SW480 (cell line): ENCODE data around the gene MYBPC1.
"Not testable (repeated sequence)": the region's sequence is repeated elsewhere in the genome, so short reads cannot be mapped to it uniquely, and the experiment has no call there.

ENCODE experiments used
- DNase-seq: peaks from one replicate; pipeline ENCODE4 v3.0.0-alpha.2; 2016; ENCODE audit warnings: low spot score

Gene MYBPC1

DNA sequence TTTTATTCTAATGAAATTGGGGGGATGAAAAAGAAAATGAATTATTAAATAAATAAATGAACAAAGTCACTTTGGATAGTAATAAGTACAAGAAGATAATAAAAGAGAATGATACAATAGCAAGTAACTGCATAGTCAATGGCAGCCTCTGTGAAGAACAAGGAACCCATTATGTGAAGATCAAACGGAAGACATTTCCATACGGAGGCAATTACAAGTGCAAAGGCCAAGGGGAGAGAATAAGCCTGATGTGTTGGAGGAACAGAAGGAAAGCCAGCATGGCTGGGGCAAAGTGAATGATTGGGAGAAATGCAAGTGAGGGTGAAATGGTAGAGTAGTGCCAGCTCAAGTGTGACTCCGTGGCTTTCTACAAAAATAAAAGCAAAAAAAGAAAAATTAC is 58.7 kb downstream of the MYBPC1 start:
- DNase-seq = peak; percentile 74

DNA sequence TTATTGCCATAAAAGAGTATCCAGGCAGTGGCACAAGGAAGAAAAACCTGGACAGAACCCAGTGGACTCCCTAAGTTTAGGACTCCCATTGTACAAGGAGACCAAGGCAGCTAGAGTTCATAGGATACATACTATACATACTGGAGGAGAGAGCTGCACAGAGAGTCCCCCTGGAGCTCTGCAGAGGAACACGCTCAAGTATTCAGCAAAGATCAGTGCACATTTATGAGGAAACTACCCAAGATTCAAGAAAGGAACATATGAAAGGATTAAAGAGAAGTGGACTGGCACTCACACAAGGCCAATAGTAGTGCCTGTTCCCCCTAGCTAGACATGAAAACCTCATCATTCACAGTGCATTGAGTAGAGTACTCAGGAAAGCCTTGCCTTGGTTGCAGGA is 59.7 kb downstream of the MYBPC1 start:
- no peak for DNase-seq

GRCh38 chr12:101655393-101655792 is 60.6 kb downstream of the MYBPC1 start:
- no peak for DNase-seq

- not testable (repeated sequence) for DNase-seq
Observed at GRCh38 chr12:101660662-101661061, 65.9 kb downstream of the MYBPC1 start.

- DNase-seq = no peak
Observed at GRCh38 chr12:101663298-101663697, 68.5 kb downstream of the MYBPC1 start.

GRCh38 chr12:101664992-101665391 is 70.2 kb downstream of the MYBPC1 start:
- DNase-seq = no peak

GRCh38 chr12:101666052-101666728 is 71.4 kb downstream of the MYBPC1 start:
- no peak for DNase-seq

DNA sequence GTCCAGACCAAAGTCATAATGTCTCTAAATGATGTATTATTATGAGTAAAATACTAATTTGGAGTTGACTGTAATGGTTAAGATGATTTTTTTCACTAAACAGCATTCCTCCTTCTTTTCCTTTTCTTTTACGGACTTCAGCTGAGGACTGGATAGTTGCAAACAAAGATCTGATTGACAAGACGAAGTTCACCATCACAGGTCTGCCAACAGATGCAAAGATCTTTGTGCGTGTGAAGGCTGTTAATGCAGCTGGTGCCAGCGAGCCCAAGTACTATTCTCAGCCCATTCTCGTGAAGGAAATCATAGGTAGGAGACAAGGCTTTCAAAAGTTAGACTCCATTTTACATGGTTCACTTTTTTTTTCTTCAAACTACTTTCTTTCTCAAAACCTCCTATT is 72.8 kb downstream of the MYBPC1 start:
- DNase-seq = no peak

- DNase-seq = peak; percentile 9
Observed at GRCh38 chr12:101670007-101670671, 75.4 kb downstream of the MYBPC1 start.

- DNase-seq = no peak
Observed at GRCh38 chr12:101671157-101671791, 76.5 kb downstream of the MYBPC1 start.

- no peak for DNase-seq
Observed at GRCh38 chr12:101671833-101672232, 77.1 kb downstream of the MYBPC1 start.

GRCh38 chr12:101675555-101675954 is 80.8 kb downstream of the MYBPC1 start:
- DNase-seq = no peak

DNA sequence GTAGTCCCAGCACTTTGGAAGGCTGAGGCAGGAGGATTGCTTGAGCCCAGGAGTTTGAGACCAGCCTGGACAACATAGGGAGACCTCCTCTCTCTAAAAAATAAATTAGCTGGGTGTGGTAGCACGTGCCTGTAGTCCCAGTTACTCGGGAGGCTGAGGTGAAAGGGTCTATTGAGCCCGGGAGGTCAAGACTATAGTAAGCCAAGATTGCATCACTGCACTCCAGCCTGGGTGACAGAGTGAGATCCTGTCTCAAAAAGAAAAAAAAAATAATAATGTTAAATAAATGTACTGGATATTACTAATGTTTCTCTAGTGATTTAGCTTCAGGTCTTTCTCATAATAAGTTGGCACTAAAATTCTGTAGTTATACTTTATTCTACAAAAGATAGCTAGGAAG is 81.7 kb downstream of the MYBPC1 start:
- DNase-seq = not testable (repeated sequence)

DNA sequence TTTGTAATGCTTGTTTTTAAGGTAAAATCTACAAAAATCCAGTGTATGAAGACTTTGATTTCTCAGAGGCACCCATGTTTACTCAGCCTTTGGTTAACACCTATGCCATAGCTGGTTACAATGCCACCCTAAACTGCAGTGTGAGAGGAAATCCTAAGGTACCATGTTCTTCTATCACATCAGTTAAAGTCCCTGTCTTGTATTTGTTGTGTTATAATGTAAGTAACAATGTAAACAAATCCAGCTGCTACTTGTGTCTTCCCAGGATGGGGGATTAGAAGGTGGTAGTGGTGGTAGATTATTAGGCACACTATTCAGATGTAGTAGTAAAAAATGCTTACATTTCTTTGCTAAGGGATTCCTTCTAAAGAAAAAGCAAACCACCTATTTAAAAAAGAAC is 83.3 kb downstream of the MYBPC1 start:
- DNase-seq = no peak

GRCh38 chr12:101680240-101680639 is 85.5 kb downstream of the MYBPC1 start:
- no peak for DNase-seq

- no peak for DNase-seq
Observed at GRCh38 chr12:101680647-101681046, 85.9 kb downstream of the MYBPC1 start.

GRCh38 chr12:101681627-101682026 is 86.9 kb downstream of the MYBPC1 start:
- not testable (repeated sequence) for DNase-seq

DNA sequence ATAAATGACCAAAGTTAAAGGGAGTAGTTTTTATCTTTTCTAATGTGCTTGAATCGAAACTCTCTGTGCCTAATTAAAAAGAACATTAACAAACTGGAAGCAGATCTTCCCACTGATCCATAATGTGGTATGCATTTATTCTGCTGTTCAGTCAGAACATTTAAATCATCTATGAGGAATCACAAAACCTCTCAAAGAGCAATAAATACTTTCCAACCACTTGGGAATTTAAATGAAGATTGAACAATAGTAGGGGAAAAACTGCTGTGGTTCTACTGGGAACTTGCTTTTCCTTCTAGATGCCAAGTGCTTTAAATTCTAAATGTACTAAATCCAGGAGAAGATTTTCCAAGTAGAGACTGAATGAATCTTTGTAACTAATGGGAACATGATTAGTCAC is 90.3 kb downstream of the MYBPC1 start:
- DNase-seq = no peak

DNA sequence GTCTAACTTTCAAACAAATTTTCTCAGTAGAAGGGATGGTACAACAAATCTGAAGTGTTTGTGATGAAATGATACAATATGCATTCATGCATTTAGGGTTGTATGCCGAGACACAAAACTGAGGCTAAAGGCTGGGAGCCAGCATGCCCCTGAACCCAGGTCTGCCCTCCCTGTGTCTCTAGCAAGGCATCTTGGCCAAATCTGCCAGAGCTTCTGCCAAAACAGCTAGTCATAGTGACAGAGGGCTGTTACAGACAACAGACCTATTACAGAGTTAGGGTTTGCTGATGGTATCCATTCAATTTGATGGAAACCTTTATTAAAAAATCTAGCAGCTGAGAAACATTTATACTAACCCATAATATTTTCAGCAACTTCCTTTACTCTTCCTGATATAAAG is 91.4 kb downstream of the MYBPC1 start:
- no peak for DNase-seq

DNA sequence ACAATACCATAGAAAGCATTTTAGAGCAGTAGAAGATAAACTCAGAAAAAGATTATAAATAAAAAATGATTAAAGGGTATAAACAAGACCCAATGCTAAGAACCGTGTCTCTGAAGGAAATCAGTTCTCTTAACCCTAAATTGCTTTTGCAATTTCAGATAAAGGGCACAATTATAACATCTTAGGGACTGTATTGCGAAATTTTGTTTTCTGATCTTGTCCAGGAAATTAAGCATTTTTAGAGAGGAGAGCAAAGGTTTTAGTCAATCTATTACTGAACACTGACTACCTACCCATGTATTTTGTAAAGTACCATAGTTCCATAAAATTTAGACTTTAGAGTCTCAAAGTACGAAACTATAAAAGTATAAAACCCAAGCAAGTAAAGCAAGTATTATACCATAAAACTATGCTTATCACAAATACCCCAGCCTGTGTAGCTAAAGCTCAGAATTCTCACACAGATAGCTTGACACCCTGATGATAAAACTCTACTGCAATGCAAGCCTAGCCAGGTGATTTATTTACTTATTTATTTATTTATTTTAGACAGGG is 95.8 kb downstream of the MYBPC1 start:
- no peak for DNase-seq

DNA sequence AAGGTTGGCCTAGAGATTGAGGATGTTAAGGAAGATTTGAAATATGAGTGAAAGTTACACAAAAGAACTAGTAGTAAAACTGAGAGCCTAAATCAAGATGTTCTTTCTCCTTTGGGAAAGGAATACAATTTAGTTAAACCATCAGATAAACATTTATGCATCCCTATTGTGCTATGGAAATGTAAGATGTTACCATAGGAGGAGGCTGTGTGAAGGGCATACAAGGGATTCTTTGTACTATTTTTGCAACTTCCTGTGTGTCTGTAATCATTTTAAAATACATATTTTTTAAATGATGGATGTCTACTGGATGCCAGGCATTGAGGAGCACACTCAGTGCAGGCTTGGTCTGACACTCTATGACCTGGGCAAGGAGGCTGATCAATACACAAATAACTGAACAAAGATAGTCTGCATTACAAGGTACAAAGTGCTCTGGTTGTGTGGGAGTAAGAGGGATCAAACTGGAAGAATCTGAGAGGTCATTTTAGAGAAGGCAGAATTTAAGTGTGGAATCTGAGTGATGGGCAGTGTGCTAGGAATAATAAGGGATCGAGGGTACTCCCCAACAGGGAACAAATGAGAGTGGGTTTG is 96.8 kb downstream of the MYBPC1 start:
- no peak for DNase-seq

- no peak for DNase-seq
Observed at GRCh38 chr12:101694297-101694848, 99.6 kb downstream of the MYBPC1 start.
